Superior temporal gyrus (tissue), 1 donor: Measurements from ENCODE around the gene ISOC1.

Source experiments
- DNase-seq: peaks from one replicate; pipeline ENCODE4 v3.0.0-alpha.2; 2016; ENCODE audit errors: extremely low spot score

The ISOC1 gene

DNA sequence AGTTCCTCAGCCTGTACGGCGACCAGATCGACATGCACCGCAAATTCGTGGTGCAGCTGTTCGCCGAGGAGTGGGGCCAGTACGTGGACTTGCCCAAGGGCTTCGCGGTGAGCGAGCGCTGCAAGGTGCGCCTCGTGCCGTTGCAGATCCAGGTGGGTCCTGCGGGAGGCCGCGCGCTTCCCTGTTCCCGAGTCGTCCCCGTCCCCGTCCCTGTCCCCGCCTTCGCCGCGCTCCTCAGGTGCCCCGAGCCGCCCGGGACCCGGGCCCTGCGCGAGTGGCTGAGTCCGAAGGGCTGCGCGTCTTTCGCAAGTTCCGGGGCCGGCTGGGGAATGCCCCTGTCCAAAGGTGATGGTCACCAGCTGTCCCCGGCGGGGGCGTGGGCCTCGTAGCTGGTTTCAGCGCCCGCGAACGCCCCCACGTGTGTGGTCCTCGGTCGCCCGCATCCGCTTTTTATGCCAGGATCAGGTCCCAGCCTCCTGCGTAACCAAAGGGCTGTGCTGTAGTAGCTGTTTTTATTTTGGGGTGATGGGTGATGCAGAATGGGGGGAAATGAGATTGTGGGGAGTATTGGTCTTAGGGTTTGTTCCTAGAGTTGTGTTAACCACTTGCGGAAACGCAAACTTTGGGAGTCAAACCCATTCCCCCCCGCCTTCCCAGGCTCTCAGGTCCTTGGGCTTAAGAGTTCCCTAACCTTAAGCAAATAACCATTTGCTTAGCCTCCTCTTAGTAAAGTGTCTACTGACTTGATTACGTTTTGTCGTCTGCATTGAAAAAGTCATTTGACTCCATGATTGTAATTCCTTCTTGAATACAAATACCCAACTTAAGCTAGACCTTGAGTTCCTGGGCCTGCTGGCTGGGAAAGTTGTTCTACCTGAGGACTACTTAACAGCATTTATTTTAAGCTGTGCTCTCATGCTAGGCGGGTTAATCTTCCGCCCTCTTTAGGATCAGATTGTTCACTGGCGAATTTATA, 663 bp downstream of the ISOC1 start:
- peak; percentile 46 for DNase-seq

DNA sequence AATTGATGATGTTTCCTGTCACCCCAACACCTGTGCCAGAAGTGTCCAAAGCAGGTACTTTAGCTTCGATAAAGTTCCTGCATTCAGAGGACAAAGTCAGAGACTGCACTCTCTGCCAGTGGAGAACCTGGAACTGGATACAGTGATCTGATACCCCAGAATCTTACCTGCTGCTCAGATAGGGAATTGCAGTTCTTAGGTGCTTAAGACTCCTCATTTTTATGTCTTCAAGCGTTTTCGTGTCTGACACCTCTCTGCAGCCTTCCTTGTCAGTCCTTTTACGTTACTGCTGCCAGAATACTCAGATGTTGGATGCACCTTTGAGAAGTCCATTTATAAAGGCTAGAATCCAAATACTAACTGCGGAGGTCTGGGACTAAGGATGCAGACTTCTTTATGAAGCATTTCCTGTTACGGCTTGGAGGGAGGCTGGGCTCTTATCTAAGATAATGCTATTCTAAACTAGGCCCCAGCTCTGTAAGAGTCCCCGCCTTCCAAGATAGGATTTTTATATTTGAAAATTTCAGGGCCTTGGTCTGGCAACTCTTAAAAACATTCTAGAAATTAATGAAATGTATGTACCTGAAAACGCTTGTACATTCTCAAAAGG, 1.9 kb downstream of the ISOC1 start:
- no peak for DNase-seq

- no peak for DNase-seq
Measured at GRCh38 chr5:129097498-129098296, 3.1 kb downstream of the ISOC1 start.

- no peak for DNase-seq
Measured at GRCh38 chr5:129098488-129099183, 4.1 kb downstream of the ISOC1 start.

DNA sequence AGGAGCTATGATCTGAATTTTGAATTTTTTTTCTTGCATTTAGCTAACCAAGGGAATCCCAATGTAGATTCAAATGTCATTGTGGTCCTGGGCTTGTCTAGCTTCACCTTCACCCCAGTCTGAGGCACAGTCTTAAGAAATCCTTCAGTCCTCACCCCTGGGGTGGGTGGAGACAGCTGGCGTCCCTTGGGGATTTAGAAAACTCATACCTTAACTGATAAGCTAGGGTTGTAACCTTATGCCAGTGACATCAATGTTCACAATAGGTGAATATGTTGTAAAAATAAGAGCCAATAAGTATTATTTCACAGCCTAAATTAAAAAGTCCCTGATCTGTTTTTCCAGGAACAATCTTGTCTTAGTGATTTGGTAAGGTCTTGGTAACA, 4.6 kb downstream of the ISOC1 start:
- no peak for DNase-seq

DNA sequence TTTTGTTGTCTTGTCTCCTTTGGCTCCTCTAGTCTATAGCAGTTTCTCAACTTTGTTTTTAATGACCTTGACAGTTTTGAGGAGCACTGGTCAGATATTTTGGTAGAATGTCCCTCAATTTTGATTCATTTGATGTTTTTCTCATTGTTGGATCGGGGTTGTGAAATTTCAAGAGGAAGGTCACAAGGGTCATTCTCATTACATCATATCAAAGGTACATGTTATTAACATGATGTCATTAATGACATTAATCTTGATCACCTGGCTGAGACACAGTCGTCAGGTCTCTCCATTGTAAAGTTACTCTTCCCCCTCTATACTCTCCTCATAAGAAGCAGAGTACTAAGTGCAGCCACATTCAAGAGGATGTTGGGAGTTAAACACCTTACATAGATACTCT, 7.2 kb downstream of the ISOC1 start:
- DNase-seq = no peak

DNA sequence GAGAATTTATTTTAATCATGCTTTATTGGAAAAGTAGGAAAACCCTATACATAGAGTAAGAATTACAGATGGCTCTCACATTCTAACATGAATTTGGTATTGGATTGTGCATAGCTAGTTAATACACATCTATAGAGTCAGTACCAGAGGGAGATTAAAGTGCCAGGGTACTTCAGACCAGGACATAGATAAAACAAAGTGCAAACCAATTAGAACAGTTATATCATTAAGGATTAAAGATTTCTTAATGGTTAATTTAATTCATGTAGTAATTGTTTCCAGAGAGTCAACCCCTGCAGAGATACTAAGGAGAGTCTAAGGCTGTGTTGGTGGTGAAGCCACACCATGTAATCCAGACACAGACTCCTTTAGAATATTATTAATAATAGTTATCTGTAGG, 8.8 kb downstream of the ISOC1 start:
- DNase-seq = no peak

DNA sequence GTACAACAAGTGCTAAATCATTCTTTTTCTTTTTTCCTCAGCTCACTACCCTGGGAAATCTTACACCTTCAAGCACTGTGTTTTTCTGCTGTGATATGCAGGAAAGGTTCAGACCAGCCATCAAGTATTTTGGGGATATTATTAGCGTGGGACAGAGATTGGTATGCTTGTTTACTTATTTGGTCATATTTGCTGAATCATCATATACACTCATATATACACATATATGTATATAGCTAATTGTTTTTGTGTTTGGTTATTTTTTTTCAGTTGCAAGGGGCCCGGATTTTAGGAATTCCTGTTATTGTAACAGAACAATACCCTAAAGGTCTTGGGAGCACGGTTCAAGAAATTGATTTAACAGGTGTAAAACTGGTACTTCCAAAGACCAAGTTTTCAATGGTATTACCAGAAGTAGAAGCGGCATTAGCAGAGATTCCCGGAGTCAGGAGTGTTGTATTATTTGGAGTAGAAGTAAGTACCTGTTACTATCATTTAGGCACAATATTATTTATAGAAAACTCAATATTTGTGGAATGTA, 10.4 kb downstream of the ISOC1 start:
- DNase-seq = no peak

GRCh38 chr5:129107637-129108036, 13.1 kb downstream of the ISOC1 start:
- no peak for DNase-seq

DNA sequence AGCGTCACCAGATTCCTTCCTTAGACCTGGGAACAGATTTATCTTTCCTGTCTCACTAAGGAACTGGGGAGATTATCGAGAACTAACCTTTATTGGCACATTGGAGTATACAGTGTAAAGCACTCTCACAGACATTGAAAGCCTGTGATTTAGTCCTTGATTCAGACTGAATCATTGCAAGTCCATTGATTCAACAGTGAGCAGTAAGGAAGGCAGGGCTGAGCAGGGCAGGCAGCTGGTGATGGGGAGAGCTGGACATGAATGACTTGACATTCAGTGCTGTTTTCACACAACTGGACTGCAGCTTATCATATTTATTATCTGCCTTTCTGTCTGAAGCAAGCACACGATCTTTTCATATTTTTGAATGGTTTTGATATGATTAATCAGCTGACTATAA, 16.2 kb downstream of the ISOC1 start:
- no peak for DNase-seq

DNA sequence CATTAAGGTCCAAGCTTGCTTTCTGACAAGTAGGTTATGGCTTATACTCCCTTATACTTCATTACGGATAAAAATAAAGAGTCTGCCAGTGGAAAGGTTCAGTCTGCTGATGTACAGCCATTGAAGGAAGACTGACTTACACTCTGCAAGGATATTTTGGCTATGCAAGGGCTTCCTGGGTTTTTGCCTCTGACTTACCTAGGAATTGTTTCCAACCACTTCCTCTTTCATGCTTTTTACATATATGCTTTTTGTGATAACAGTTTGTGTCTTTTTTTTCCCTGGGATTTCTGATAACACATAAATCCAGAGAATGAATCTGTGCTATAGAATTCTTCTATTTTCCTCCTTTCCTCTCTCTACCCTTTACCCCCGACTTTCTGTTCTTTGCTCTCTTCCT, 16.8 kb downstream of the ISOC1 start:
- DNase-seq = no peak

DNA sequence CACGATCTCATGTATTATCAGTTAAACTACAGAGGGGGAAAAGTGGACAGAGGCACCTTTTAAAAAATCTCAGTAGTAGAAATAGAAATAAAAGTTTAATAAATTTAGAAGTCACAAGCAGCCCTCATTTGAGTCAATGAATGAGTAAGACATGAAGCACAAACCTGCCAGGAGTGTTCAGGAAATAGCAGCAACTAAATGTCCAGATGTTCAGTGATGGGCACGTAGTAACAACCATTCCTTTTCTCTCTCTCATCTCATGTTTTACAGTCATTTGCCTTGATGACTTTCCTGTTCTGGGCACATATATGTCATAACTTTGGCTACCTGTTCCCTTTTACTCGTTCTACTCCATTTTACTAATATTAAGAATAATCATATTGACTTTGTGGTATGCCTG, 17.7 kb downstream of the ISOC1 start:
- DNase-seq = no peak

DNA sequence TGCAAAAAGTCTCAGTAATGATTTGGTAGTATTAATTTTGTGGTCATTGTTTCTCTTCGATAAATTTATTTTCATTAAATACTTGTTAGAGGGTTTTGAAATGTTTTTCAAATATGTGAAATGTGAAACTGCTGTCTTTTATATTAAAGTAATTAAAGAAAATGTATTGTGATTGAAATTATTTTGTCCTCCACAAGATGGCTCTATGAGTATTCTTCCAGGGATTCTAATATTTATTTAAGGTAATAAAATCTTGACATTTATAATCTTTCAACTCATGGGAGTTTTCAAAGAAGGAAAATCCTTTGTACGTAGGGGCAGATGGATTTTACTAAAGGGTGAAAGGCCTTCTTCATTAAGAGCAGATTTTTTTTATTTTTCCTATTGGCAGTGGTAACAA, 19.3 kb downstream of the ISOC1 start:
- DNase-seq = no peak

GRCh38 chr5:129114539-129115193, 20.1 kb downstream of the ISOC1 start:
- DNase-seq = no peak

DNA sequence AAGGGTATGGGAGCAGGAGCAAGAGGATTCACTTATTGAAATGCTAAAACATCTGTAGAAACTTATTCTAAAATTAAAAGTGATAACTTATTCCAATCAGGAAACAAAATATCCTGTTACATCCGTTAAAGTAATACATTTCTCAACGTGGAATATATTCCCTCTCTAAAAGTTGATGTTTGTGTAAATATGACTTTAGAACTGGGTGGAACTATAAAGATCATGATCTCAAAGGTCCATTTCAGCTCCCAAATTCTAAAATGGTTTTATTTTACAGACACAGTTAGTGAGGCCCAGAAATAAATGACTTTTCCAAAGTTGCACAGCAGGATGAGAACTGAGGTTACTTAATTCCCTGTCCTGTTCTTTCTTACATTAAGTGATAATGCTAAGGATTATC, 21.1 kb downstream of the ISOC1 start:
- DNase-seq = no peak

- DNase-seq = no peak
Measured at GRCh38 chr5:129116797-129117196, 22.2 kb downstream of the ISOC1 start.

DNA sequence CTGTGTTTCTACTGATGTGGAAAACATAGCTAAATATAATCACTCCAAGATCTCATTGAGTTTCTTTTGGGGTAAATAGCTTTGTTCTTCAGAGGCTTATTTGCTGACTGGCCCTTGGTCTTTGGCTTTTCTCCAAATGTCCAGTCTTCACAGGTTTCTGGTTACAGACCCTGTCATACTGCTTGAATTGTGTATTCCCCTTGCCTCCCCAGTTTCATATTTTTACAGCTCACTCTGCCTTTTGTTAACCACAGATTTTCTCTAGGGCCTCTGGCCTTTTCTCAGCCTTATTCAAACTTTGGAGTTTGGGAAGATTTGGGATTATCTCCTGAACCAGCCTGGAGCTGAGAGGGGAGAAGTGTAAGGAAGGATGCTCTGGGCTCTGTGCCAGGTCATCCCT, 23.9 kb downstream of the ISOC1 start:
- no peak for DNase-seq

DNA sequence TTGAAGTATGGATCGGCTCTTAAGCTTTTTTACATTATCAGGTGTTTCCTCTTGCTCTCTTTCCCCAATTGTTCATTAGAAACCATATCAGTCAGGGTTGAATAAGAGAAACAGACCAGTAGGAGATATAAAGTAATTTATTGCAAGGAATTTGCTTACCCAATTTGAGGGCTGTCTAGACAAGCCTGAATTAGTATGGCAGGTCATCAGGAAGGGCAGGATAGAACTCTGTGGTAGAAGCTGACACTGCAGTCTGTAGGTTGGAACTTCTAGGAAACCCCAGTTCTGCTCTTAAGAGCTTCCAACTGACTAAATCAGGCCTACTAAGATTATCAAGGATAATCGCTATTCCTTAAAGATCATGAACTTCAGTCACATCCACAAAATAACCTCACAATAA, 24.3 kb downstream of the ISOC1 start:
- no peak for DNase-seq

DNA sequence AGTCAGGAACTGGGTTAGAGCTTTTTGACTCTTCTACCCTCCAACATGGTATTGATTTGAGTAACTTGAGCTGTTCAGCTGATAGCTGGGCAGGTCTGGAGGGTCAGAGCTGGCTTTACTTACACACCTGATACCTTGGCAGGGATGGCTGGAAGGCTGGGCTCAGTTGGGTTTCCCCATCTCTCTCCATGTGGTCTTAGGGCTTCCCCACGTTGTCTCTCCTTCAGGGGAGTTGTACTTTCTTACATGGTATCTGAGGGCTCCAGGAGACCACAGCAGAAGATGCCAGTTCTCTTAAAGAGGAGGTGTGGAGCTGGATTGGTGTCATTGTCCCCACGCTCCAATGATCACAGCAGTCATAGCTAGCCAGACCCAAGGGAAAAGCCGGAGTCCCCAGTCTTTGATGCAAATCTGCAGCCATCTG, 25.6 kb downstream of the ISOC1 start:
- no peak for DNase-seq

DNA sequence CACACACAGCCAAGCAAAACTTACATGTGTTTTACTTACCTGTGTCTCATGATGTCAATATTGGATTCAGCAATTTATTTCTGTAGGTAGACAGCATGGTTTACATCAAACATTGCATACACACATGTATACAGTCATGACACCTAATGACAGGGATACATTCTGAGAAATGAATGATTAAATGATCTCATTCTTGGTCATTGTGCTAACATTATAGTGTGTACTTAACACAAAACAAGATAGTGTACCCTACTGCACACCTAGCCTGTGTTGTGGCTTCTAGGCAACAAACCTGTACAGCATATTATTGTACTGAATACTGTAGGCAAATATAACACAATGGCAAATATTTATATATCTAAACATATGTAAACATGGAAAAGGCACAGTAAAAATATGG, 28.0 kb downstream of the ISOC1 start:
- DNase-seq = no peak

GRCh38 chr5:129124608-129125007, 30.1 kb downstream of the ISOC1 start:
- DNase-seq = no peak
